Epithelial cell of proximal tubule (primary cell): ENCODE measurements around the gene LMBRD2. TPM values are rescaled to one million over a fixed set of nuclear protein-coding genes. Genes with fewer than 3 reads are reported as not detected.
A peak's percentile ranks its signal among the peaks of the same experiment; 100 is the strongest.
"Not testable (repeated sequence)": the region's sequence is repeated elsewhere in the genome, so short reads cannot be mapped to it uniquely, and the experiment has no call there.

Source experiments
- DNase-seq: peaks from one replicate; pipeline ENCODE4 v3.0.0-alpha.2; 2011; ENCODE audit warnings: low read depth
- H3K4me3 ChIP-seq: 2 replicates; pipeline ENCODE4 v1.5.1; 2011; ENCODE audit warnings: low read depth, mild to moderate bottlenecking, low read length
- total RNA-seq: library from RNA; depleted of rRNA; stranded (reverse); fragments of >200 nt; gene quantifications from 2 replicates; pipeline ENCODE4 v1.2.3, GENCODE V29; 2015
- TF ChIP-seq, protein P1 (sequence below): conservative IDR thresholded peaks from 2 replicates; pipeline ENCODE4 v1.5.1; 2012; ENCODE audit warnings: low read depth, mild to moderate bottlenecking, low read length

The LMBRD2 gene
- total RNA-seq: 2.7 and 4.1 TPM in 2 replicates

DNA sequence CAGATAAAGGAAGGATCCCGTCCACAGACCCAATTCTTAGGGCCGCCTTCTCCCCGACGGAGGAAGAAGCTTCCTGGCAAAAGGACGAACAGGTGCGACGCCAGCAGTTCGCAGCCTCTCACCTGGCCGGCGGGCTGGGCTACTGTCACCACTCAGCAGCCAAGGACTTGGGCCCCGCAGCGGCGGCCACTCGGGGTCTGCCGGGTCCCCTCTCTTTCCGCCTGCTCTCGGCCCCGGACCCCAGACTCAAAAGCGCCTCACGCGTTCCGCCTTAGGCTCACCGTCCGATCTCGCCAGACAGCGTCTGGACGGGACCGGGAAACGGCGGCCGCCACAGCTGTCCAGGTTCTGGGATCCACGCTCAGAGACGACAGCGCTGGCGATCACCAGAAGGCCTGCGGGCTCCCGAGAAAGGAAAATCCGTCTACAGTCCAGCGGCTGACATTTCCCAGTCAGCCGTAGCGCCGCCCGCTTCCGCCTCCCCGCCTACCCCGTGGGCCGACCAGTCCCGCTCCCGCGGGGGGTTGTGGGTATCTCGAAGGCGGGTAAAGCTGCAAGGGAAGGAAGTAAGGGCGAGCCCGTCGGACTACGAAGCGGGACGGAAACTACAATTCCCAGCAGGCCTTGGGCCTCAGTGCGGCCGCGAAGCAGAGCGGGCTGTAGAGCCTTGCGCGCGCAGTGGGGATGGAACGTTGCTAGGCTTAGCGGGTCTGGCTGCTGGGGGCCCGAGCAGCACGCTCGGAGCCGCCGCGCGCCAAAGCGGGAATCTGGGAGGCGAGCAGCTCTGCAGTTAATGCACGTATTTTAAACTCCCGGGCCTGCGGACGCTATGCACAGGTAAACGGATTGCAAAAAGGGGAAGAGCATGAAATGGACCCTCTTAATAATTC is at the start of gene LMBRD2, which contains the start of gene SKP2:
TSS of gene LMBRD2 (minus strand) at position 454 of the 890 bp plus-strand sequence. CDS start 8,538 bp downstream, outside the sequence.
TSS of gene SKP2 (plus strand) at position 678 of the 890 bp plus-strand sequence. CDS start at position 830, 152 bp downstream.
- peak; percentile 70 for DNase-seq
- TF ChIP-seq, protein P1, sequence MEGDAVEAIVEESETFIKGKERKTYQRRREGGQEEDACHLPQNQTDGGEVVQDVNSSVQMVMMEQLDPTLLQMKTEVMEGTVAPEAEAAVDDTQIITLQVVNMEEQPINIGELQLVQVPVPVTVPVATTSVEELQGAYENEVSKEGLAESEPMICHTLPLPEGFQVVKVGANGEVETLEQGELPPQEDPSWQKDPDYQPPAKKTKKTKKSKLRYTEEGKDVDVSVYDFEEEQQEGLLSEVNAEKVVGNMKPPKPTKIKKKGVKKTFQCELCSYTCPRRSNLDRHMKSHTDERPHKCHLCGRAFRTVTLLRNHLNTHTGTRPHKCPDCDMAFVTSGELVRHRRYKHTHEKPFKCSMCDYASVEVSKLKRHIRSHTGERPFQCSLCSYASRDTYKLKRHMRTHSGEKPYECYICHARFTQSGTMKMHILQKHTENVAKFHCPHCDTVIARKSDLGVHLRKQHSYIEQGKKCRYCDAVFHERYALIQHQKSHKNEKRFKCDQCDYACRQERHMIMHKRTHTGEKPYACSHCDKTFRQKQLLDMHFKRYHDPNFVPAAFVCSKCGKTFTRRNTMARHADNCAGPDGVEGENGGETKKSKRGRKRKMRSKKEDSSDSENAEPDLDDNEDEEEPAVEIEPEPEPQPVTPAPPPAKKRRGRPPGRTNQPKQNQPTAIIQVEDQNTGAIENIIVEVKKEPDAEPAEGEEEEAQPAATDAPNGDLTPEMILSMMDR: no peak
- peak within 1 kb of the TSS; percentile 71 for H3K4me3 ChIP-seq

DNA sequence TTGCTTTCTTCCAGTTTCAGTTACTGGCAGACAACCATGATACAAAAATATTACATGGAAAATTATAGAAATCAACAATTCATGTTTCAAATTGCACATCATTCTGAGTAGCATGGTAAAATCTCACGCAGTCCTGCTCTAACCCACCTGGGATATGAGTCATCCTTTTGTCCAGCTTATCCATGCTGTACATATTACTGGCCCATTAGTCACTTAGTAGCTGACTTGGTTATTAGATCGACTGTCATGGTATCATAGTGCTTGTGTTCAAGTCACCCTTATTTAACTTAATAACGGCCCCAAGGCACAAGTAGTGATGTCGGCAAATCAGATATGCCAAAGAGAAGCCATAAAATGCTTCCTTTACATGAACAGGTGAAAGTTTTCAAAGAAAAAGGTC is 48.8 kb upstream of the LMBRD2 start:
- TF ChIP-seq, protein P1: no peak
- H3K4me3 ChIP-seq: no peak overlapping the region
- no peak for DNase-seq

DNA sequence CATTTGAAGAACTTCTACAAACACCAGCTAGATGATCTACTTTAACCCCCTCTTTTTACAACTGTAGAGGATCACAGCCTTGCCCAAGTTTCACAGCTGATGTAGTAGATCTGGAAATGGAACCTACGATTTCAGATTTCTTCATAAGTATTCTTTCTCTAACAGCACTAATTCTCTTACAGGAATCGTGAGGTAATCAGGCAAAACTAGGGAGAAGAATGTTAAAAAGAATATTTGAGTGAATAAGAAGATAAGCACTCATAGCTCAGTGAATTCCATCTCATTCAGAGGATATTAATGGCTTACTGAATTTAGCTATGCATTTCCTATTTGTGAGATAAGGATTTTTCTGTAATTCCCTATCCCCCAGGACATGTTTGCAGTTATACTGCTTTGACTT is 47.9 kb upstream of the LMBRD2 start:
- H3K4me3 ChIP-seq: no peak overlapping the region
- TF ChIP-seq, protein P1: no peak
- DNase-seq: no peak

DNA sequence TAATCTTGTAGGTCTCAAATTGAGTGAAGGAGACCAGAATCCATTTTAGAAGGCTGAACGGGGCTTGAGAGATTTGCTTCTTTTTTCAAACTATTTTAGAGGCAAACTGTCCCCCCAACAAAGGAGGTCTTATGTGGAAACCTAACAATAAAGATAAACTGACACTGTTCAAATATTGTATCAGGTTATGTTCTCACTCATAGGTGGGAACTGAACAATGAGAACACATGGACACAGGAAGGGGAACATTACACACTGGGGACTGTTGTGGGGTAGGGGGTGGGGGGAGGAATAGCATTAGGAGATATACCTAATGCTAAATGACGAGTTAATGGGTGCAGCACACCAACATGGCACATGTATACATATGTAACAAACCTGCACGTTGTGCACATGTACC is 47.1 kb upstream of the LMBRD2 start:
- H3K4me3 ChIP-seq, DNase-seq: not testable (repeated sequence)

DNA sequence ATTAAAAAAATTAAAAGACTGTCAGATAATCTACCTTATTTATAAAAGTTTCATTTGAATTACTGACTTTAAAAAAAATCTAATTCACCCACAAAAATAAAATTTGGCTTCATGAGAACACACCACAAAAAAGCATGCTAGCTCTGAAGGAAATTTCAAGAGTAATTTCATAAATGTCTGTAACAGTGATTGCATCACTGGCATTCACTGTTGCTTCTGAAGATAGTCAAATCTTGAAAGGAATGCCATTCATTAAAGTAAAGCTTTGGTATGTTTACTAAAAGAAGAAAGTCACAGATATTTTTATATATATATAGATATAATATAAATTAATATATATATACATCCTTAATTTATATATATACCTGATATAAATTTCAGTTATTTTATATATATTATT is 46.6 kb upstream of the LMBRD2 start:
- TF ChIP-seq, protein P1: no peak
- no peak for DNase-seq
- no peak overlapping the region for H3K4me3 ChIP-seq

DNA sequence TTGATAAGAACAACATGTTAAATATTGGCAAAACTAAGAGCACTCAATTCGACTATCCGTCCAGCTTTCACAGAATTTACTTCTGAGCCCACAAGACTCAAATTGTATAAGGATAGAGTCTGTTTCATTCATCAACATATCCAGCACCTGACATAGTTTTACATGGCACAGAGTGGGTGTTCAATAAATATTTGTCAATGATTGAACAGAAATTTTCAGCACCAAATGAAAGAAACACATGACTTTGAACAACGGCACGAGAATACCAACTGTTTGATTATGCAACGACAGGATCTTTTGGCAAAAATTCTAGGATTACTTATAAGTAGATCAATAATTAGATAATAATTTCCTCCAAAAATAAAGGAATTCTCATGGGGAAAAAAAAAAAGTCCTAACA is 42.1 kb upstream of the LMBRD2 start:
- no peak for DNase-seq
- TF ChIP-seq, protein P1: no peak
- no peak overlapping the region for H3K4me3 ChIP-seq

DNA sequence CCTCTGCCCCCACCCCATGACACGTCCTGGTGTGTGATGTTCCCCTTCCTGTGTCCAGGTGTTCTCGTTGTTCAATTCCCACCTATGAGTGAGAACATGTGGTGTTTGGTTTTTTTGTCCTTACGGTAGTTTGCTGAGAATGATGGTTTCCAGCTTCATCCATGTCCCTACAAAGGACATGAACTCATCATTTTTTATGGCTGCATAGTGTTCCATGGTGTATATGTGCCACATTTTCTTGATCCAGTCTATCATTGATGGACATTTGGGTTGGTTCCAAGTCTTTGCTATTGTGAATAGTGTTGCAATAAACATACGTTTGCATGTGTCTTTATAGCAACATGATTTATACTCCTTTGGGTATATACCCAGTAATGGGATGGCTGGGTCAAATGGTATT is 32.7 kb upstream of the LMBRD2 start:
- H3K4me3 ChIP-seq, DNase-seq: not testable (repeated sequence)

DNA sequence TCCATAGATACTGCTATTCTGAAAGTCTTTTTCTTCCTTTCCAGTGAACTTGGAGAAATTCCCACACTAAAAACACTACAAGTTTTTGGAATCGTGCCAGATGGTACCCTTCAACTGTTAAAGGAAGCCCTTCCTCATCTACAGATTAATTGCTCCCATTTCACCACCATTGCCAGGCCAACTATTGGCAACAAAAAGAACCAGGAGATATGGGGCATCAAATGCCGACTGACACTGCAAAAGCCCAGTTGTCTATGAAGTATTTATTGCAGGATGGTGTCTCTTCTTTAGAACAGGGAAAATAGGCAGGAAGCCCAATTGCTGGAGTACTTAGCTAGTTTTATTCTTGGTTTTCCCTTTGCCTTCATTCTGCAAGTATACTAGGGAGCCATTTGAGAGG is 30.1 kb upstream of the LMBRD2 start:
- TF ChIP-seq, protein P1: no peak
- H3K4me3 ChIP-seq: no peak overlapping the region
- DNase-seq: no peak
